SK-N-SH (cell line): ENCODE measurements around the gene EIF5B. TPM values are rescaled to one million over a fixed set of nuclear protein-coding genes. Genes with fewer than 3 reads are reported as not detected.

Experiments used
- CTCF ChIA-PET: fragments of 300-600, 350-600 bp; formaldehyde crosslinking; extraction: SDS; loops from one replicate; lab custom pipeline; 2021; lab: Yijun Ruan, JAX
- POLR2A ChIA-PET: fragments of 350-600 bp; sonication (Branson Sonifier 250); formaldehyde crosslinking; extraction: SDS; loops from one replicate; lab custom pipeline; 2020; ENCODE audit warnings: antibody characterized with exemption, inconsistent platforms; lab: Yijun Ruan, JAX
- DNase-seq: peaks from one replicate; pipeline ENCODE4 v3.0.0; 2012
- H2AFZ ChIP-seq: fragments of 200-600 bp; sonication (generic); 2 replicates; pipeline ENCODE4 v1.8.1; 2016; ENCODE audit warnings: antibody characterized with exemption, mild to moderate bottlenecking, low read depth
- H3F3A ChIP-seq: fragments of 200-600 bp; sonication (generic); replicated peaks from 2 replicates; pipeline ENCODE3; 2016; ENCODE audit warnings: antibody characterized with exemption, mild to moderate bottlenecking; ENCODE audit not compliant: insufficient read depth
- H3K27ac ChIP-seq, 2 experiments: fragments of 200-500 bp in 1 of 2; fragments of 200-600 bp in 1 of 2; sonication (Bioruptor generic) in 1 of 2; sonication (generic), shearing (Covaris generic) in 1 of 2; 2 replicates each; pipeline versions ENCODE4 v1.5.1 to v1.6.1; 2014 to 2016; ENCODE audit warnings: low read depth in 2 of 2, inconsistent platforms in 1 of 2, low read length in 1 of 2, mild to moderate bottlenecking in 1 of 2, mixed read lengths in 1 of 2
- H3K27me3 ChIP-seq: fragments of 200-600 bp; sonication (generic), shearing (Covaris generic); 2 replicates; pipeline ENCODE4 v1.6.1; 2016; ENCODE audit warnings: mixed run types; ENCODE audit not compliant: insufficient read depth
- H3K36me3 ChIP-seq, 2 experiments: fragments of 200-500 bp in 1 of 2; fragments of 200-600 bp in 1 of 2; sonication (Bioruptor generic) in 1 of 2; sonication (generic) in 1 of 2; replicated peaks in 1 of 2; 2 replicates each; pipeline versions ENCODE3 to v1.5.1; 2014 to 2016; ENCODE audit warnings: low read length in 1 of 2, mild to moderate bottlenecking in 1 of 2; ENCODE audit not compliant: insufficient read depth in 2 of 2, control insufficient read depth in 1 of 2
- H3K4me1 ChIP-seq, 2 experiments: fragments of 200-500 bp in 1 of 2; fragments of 200-600 bp in 1 of 2; sonication (Bioruptor generic) in 1 of 2; sonication (generic), shearing (Covaris generic) in 1 of 2; 2 replicates each; pipeline versions ENCODE4 v1.5.1 to v1.6.1; 2014 to 2016; ENCODE audit warnings: low read depth in 1 of 2, low read length in 1 of 2, mixed run types in 1 of 2; ENCODE audit not compliant: insufficient read depth in 2 of 2, control insufficient read depth in 1 of 2
- H3K4me2 ChIP-seq: fragments of 200-600 bp; sonication (generic), shearing (Covaris generic); 2 replicates; pipeline ENCODE4 v1.6.1; 2017; ENCODE audit warnings: mixed run types
- H3K4me3 ChIP-seq, 2 experiments: fragments of 200-500 bp in 1 of 2; fragments of 200-600 bp in 1 of 2; sonication (Bioruptor generic) in 1 of 2; sonication (generic), shearing (Covaris generic) in 1 of 2; 2 replicates each; pipeline versions ENCODE4 v1.5.1 to v1.8.1; 2014 to 2016; ENCODE audit warnings: low read depth in 2 of 2, inconsistent platforms in 1 of 2, low read length in 1 of 2, mild to moderate bottlenecking in 1 of 2, mixed read lengths in 1 of 2, moderate library complexity in 1 of 2
- H3K79me2 ChIP-seq: fragments of 200-600 bp; sonication (generic); 2 replicates; pipeline ENCODE4 v1.8.1; 2017; ENCODE audit warnings: mild to moderate bottlenecking; ENCODE audit not compliant: insufficient read depth
- H3K9ac ChIP-seq: fragments of 200-600 bp; sonication (generic); 2 replicates; pipeline ENCODE4 v1.6.1; 2017; ENCODE audit warnings: mixed run types
- H3K9me2 ChIP-seq: fragments of 200-600 bp; sonication (generic); 2 replicates; pipeline ENCODE4 v1.6.1; 2017; ENCODE audit warnings: mixed run types
- H3K9me3 ChIP-seq: fragments of 200-600 bp; sonication (generic); 2 replicates; pipeline ENCODE4 v1.6.1; 2017; ENCODE audit warnings: mixed run types, mild to moderate bottlenecking, moderate library complexity
- H4K20me1 ChIP-seq: fragments of 200-600 bp; sonication (generic); 2 replicates; pipeline ENCODE4 v1.6.1; 2017; ENCODE audit warnings: mild to moderate bottlenecking, mixed run types; ENCODE audit not compliant: insufficient read depth
- CHD2 ChIP-seq: fragments of 150-350 bp; IDR thresholded peaks from 2 replicates; pipeline ENCODE4 v1.6.1; 2018; ENCODE audit warnings: low read length; ENCODE audit not compliant: partially characterized antibody
- EP300 ChIP-seq, 2 experiments: IDR thresholded peaks; 2 replicates each; pipeline versions ENCODE4 v1.4.0 to v1.6.1; 2012; ENCODE audit warnings: borderline replicate concordance in 1 of 2, low read depth in 1 of 2, low read length in 1 of 2
- FOSL2 ChIP-seq: IDR thresholded peaks from 2 replicates; pipeline ENCODE4 v1.4.0; 2012; ENCODE audit warnings: low read depth, mild to moderate bottlenecking, moderate library complexity, borderline replicate concordance
- GABPA ChIP-seq: IDR thresholded peaks from 2 replicates; pipeline ENCODE4 v1.4.0; 2012; ENCODE audit warnings: low read depth, mild to moderate bottlenecking
- IRF3 ChIP-seq: fragments of 150-350 bp; IDR thresholded peaks from 2 replicates; pipeline ENCODE4 v1.6.1; 2016; ENCODE audit warnings: mild to moderate bottlenecking, low read depth, low read length
- JUND ChIP-seq: IDR thresholded peaks from 2 replicates; pipeline ENCODE4 v1.4.0; 2012
- MEF2A ChIP-seq: IDR thresholded peaks from 2 replicates; pipeline ENCODE4 v1.4.0; 2012; ENCODE audit warnings: low read depth, borderline replicate concordance
- PBX3 ChIP-seq: IDR thresholded peaks from 2 replicates; pipeline ENCODE4; 2012
- POLR2AphosphoS5 ChIP-seq: IDR thresholded peaks from 2 replicates; pipeline ENCODE4 v1.6.1; 2012; ENCODE audit warnings: low read depth, low read length
- RCOR1 ChIP-seq: fragments of 150-350 bp; IDR thresholded peaks from 2 replicates; pipeline ENCODE4 v1.6.1; 2017; ENCODE audit warnings: antibody characterized with exemption, low read length
- RXRA ChIP-seq: IDR thresholded peaks from 2 replicates; pipeline ENCODE4 v1.4.0; 2012; ENCODE audit warnings: low read depth, mild to moderate bottlenecking, borderline replicate concordance
- SIN3A ChIP-seq: IDR thresholded peaks from 2 replicates; pipeline ENCODE4 v1.6.1; 2012; ENCODE audit warnings: low read depth, mild to moderate bottlenecking, low read length, moderate library complexity, borderline replicate concordance
- SMC3 ChIP-seq: IDR thresholded peaks from 2 replicates; pipeline ENCODE4 v1.6.1; 2012; ENCODE audit warnings: low read depth, low read length, improper control_type of control experiment
- TCF12 ChIP-seq: IDR thresholded peaks from 2 replicates; pipeline ENCODE4 v1.4.0; 2012
- TEAD4 ChIP-seq: IDR thresholded peaks from 2 replicates; pipeline ENCODE4 v1.4.0; 2012; ENCODE audit warnings: mild to moderate bottlenecking, borderline replicate concordance; ENCODE audit not compliant: insufficient read depth
- polyA plus RNA-seq, 3 experiments: library from polyadenylated mRNA; depleted of rRNA; stranded (reverse); fragments of >200 nt; gene quantifications; 2 replicates each; pipeline ENCODE4 v1.2.3, GENCODE V29; 2012
- TF ChIP-seq, protein P1 (sequence below): fragments of 150-350 bp; IDR thresholded peaks from 2 replicates; pipeline ENCODE4 v1.6.1; 2017; ENCODE audit warnings: antibody characterized with exemption, low read length, low read depth, borderline replicate concordance
- TF ChIP-seq, protein P2 (sequence below): IDR thresholded peaks from 2 replicates; pipeline ENCODE4 v1.4.0; 2012; ENCODE audit warnings: low read depth
- TF ChIP-seq, protein P3 (sequence below): IDR thresholded peaks from 2 replicates; pipeline ENCODE4 v1.6.1; 2012; ENCODE audit warnings: mild to moderate bottlenecking, low read depth, low read length, moderate library complexity

The EIF5B gene
- polyA plus RNA-seq, 1 of the 3 experiments (the other 2 are of a cell fraction) = 9.8 TPM

DNA sequence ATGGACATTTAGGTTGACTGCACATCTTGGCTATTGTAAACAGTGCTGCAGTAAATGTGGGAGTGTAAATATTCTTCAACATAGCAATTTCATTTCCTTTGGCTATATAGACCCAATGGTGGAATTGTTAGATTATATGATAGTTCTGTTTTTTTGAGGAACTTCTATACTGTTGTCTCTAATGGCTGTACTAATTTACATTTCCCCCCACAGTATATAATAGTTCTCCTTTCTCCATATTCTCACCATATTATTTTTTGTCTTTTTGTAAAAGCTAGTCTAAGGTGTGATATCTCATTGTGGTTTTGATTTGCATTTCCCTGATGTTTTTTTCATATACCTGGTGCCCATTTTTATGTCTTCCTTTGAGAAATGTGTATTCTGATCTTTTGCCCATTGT is 13.0 kb downstream of the EIF5B start:
- Histone ChIP-seq H4K20me1 (peaks cover 47% of the 10 kb centered on the region), H3K79me2 (peaks cover 98% of the 10 kb centered on the region), H2AFZ (no peak overlapping the region), H3K9me2 (no peaks in the 10 kb centered on the region), H3K9ac (no peak overlapping the region), H3K4me2 (no peak overlapping the region), H3K4me3 (no peak overlapping the region), H3K27me3 (no peaks in the 10 kb centered on the region), H3F3A (no peaks in the 10 kb centered on the region), H3K27ac (no peak overlapping the region), H3K4me1 (no peaks in the 10 kb centered on the region), H3K36me3 (no peaks in the 10 kb centered on the region), H3K9me3 (no peaks in the 10 kb centered on the region)
- DNase-seq = no peak
- ChIA-PET CTCF (no interaction called here), POLR2A (no interaction called here)
- TF ChIP-seq GABPA (no peak), RXRA (no peak), SMC3 (no peak), PBX3 (no peak), CHD2 (no peak), EP300 (IDR thresholded peaks at IDR 0.05; ENCODE audit: borderline replicate concordance in 1 of 2, low read depth in 1 of 2, low read length in 1 of 2) (no peak), MEF2A (no peak), IRF3 (no peak), POLR2AphosphoS5 (no peak), SIN3A (no peak), FOSL2 (no peak), TCF12 (no peak), TEAD4 (no peak), RCOR1 (no peak), JUND (no peak)
- TF ChIP-seq, protein P1, sequence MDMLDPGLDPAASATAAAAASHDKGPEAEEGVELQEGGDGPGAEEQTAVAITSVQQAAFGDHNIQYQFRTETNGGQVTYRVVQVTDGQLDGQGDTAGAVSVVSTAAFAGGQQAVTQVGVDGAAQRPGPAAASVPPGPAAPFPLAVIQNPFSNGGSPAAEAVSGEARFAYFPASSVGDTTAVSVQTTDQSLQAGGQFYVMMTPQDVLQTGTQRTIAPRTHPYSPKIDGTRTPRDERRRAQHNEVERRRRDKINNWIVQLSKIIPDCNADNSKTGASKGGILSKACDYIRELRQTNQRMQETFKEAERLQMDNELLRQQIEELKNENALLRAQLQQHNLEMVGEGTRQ = no peak
- TF ChIP-seq, protein P2, sequence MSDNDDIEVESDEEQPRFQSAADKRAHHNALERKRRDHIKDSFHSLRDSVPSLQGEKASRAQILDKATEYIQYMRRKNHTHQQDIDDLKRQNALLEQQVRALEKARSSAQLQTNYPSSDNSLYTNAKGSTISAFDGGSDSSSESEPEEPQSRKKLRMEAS = no peak
- TF ChIP-seq, protein P3, sequence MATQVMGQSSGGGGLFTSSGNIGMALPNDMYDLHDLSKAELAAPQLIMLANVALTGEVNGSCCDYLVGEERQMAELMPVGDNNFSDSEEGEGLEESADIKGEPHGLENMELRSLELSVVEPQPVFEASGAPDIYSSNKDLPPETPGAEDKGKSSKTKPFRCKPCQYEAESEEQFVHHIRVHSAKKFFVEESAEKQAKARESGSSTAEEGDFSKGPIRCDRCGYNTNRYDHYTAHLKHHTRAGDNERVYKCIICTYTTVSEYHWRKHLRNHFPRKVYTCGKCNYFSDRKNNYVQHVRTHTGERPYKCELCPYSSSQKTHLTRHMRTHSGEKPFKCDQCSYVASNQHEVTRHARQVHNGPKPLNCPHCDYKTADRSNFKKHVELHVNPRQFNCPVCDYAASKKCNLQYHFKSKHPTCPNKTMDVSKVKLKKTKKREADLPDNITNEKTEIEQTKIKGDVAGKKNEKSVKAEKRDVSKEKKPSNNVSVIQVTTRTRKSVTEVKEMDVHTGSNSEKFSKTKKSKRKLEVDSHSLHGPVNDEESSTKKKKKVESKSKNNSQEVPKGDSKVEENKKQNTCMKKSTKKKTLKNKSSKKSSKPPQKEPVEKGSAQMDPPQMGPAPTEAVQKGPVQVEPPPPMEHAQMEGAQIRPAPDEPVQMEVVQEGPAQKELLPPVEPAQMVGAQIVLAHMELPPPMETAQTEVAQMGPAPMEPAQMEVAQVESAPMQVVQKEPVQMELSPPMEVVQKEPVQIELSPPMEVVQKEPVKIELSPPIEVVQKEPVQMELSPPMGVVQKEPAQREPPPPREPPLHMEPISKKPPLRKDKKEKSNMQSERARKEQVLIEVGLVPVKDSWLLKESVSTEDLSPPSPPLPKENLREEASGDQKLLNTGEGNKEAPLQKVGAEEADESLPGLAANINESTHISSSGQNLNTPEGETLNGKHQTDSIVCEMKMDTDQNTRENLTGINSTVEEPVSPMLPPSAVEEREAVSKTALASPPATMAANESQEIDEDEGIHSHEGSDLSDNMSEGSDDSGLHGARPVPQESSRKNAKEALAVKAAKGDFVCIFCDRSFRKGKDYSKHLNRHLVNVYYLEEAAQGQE = no peak
